ENCODE measurements around the gene ADCY3. TPM values are rescaled to one million over a fixed set of nuclear protein-coding genes. Genes with fewer than 3 reads are reported as not detected.

The ADCY3 gene
- total RNA-seq, 2 experiments from 2014 or later: 28.1 to 31.4 TPM

DNA sequence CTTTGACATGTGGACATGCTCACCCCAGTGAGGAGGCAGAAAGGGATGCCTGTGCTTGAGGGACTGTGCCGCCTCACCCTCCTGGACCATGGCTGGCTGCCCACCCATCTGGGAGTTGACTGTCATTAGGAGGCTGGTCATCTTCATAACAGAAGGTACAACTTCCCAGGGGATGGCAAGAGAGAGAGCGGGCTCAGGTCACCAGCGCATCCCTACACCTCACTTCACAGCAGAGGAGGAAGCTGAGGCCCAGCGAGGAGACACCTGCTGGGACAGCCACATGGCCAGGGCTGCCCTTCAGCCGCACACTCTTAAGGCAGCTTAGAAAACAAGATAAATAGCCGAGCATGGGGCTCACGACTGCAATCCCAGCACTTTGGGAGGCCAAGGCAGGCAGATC is 59.4 kb downstream of the ADCY3 start:
- no peaks in the 10 kb centered on the region for H3K9me3 Mint-ChIP-seq
- CTCF ChIA-PET: no interaction called here
- no peak overlapping the region for H3K4me3 Mint-ChIP-seq
- no peaks in the 10 kb centered on the region for H3K36me3 ChIP-seq (ENCODE audit: insufficient read depth, low read length)
- no peaks in the 10 kb centered on the region for H3K4me1 Mint-ChIP-seq (ENCODE audit: low read depth)
- POLR2A ChIA-PET: no interaction called here
- TF ChIP-seq, protein P1, sequence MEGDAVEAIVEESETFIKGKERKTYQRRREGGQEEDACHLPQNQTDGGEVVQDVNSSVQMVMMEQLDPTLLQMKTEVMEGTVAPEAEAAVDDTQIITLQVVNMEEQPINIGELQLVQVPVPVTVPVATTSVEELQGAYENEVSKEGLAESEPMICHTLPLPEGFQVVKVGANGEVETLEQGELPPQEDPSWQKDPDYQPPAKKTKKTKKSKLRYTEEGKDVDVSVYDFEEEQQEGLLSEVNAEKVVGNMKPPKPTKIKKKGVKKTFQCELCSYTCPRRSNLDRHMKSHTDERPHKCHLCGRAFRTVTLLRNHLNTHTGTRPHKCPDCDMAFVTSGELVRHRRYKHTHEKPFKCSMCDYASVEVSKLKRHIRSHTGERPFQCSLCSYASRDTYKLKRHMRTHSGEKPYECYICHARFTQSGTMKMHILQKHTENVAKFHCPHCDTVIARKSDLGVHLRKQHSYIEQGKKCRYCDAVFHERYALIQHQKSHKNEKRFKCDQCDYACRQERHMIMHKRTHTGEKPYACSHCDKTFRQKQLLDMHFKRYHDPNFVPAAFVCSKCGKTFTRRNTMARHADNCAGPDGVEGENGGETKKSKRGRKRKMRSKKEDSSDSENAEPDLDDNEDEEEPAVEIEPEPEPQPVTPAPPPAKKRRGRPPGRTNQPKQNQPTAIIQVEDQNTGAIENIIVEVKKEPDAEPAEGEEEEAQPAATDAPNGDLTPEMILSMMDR (IDR thresholded peaks at IDR 0.05): no peak
- H3K27ac ChIP-seq (ENCODE audit: low read depth in 1 of 2, low read length in 2 of 2): no peak overlapping the region
- no peak overlapping the region for H3K27ac Mint-ChIP-seq
- H3K27me3 Mint-ChIP-seq: no peaks in the 10 kb centered on the region
- DNase-seq: no peak
- ATAC-seq (ENCODE audit: poor library complexity): no peak
- H3K27me3 ChIP-seq (ENCODE audit: control insufficient read depth in 1 of 2, insufficient read depth in 2 of 2, low read length in 2 of 2): no peaks in the 10 kb centered on the region
- intact Hi-C loops (cut with DNase I, micrococcal nuclease): no loop called here
- H3K4me3 ChIP-seq (ENCODE audit: low read length): no peak overlapping the region
- H3K9me3 ChIP-seq (ENCODE audit: control insufficient read depth in 1 of 2, insufficient read depth in 1 of 2, low read length in 2 of 2): no peaks in the 10 kb centered on the region
- H3K4me1 ChIP-seq (ENCODE audit: insufficient read depth, low read length): no peaks in the 10 kb centered on the region
- no peaks in the 10 kb centered on the region for H3K36me3 Mint-ChIP-seq (ENCODE audit: low read depth)

DNA sequence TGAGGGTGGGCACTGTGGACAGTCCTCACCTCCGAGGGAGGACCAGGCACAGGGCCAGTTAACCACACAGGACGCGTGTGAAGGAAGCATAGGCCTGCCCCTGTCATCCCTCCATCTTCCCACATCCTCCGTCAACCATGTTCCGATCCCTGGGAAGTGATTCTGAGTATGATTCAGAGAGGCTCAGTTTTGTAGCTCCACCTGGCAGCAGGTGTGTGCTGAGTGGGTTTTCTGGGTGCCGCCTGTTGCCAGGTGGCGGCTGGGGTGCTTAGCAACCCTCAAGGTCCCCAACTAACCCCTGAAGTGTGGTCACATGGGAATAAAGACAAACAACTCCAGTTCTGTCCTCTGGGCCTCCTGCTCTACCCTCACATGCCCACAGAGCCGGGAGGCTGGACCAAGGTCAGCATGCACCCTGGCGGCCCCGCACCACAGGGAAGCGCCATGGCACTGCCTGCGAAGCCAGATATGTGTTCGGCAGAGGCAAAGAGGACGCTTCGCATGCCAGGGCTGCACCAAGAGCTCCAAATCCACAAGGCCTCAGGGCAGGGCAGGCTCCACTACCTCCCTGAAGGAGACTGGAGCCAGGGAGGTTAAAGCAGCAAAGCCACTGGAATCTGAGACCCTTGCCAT is 60.0 kb downstream of the ADCY3 start:
- POLR2A ChIA-PET: no interaction called here
- no peaks in the 10 kb centered on the region for H3K9me3 Mint-ChIP-seq
- no peak overlapping the region for H3K27ac Mint-ChIP-seq
- no peaks in the 10 kb centered on the region for H3K27me3 Mint-ChIP-seq
- Histone ChIP-seq H3K36me3 (ENCODE audit: insufficient read depth, low read length) (no peaks in the 10 kb centered on the region), H3K27ac (ENCODE audit: low read depth in 1 of 2, low read length in 2 of 2) (no peak overlapping the region), H3K27me3 (ENCODE audit: control insufficient read depth in 1 of 2, insufficient read depth in 2 of 2, low read length in 2 of 2) (no peaks in the 10 kb centered on the region), H3K9me3 (ENCODE audit: control insufficient read depth in 1 of 2, insufficient read depth in 1 of 2, low read length in 2 of 2) (no peaks in the 10 kb centered on the region), H3K4me3 (ENCODE audit: low read length) (no peak overlapping the region), H3K4me1 (ENCODE audit: insufficient read depth, low read length) (no peaks in the 10 kb centered on the region)
- no peaks in the 10 kb centered on the region for H3K36me3 Mint-ChIP-seq (ENCODE audit: low read depth)
- no peaks in the 10 kb centered on the region for H3K4me1 Mint-ChIP-seq (ENCODE audit: low read depth)
- TF ChIP-seq, protein P1 (IDR thresholded peaks at IDR 0.05): no peak
- CTCF ChIA-PET: no interaction called here
- ATAC-seq (ENCODE audit: poor library complexity): no peak
- intact Hi-C loops (cut with DNase I, micrococcal nuclease): no loop called here
- DNase-seq: no peak
- no peak overlapping the region for H3K4me3 Mint-ChIP-seq

DNA sequence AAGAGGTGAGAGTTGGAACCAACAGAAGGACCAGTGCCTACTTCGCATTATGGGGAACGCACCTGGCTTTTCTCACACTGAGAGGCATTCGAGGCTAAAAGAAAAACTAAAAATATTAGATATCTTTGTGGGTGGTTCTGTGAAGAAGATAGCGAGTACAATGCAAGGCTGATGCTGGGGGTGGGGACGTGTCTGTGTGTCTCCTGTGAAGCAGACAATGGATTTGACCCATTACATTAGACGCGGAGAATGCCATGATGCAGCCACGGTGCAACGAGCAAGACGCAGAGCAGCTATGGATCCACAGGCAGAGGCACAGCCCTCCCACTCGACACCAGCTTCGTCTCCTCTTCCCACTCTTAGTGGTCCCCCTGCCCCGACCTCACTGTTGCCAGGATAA is 61.0 kb downstream of the ADCY3 start:
- no peaks in the 10 kb centered on the region for H3K27me3 Mint-ChIP-seq
- no peak overlapping the region for H3K4me3 Mint-ChIP-seq
- no peaks in the 10 kb centered on the region for H3K27me3 ChIP-seq (ENCODE audit: control insufficient read depth in 1 of 2, insufficient read depth in 2 of 2, low read length in 2 of 2)
- no peaks in the 10 kb centered on the region for H3K4me1 Mint-ChIP-seq (ENCODE audit: low read depth)
- no peaks in the 10 kb centered on the region for H3K9me3 Mint-ChIP-seq
- H3K4me3 ChIP-seq (ENCODE audit: low read length): no peak overlapping the region
- ATAC-seq (ENCODE audit: poor library complexity) (no peak), DNase-seq (no peak)
- no peaks in the 10 kb centered on the region for H3K36me3 ChIP-seq (ENCODE audit: insufficient read depth, low read length)
- no peaks in the 10 kb centered on the region for H3K9me3 ChIP-seq (ENCODE audit: control insufficient read depth in 1 of 2, insufficient read depth in 1 of 2, low read length in 2 of 2)
- H3K4me1 ChIP-seq (ENCODE audit: insufficient read depth, low read length): no peaks in the 10 kb centered on the region
- no peaks in the 10 kb centered on the region for H3K36me3 Mint-ChIP-seq (ENCODE audit: low read depth)
- ChIA-PET POLR2A (no interaction called here), CTCF (no interaction called here)
- intact Hi-C loops (cut with DNase I, micrococcal nuclease): no loop called here
- no peak overlapping the region for H3K27ac Mint-ChIP-seq
- TF ChIP-seq, protein P1 (IDR thresholded peaks at IDR 0.05): no peak
- no peak overlapping the region for H3K27ac ChIP-seq (ENCODE audit: low read depth in 1 of 2, low read length in 2 of 2)
